NCI-H2081 (cell line): ENCODE results near the gene CPSF4.

Experiments
- DNase-seq, 2 experiments: peaks; one replicate each; lab custom pipeline; 2025; lab: John Stamatoyannopoulos, UW

The CPSF4 gene

GRCh38 chr7:99448855-99449254, 10.1 kb downstream of the CPSF4 start:
- DNase-seq: no peak

GRCh38 chr7:99449326-99449725, 10.6 kb downstream of the CPSF4 start:
- no peak for DNase-seq

- DNase-seq: no peak
Measured at GRCh38 chr7:99451936-99452335, 13.2 kb downstream of the CPSF4 start.

GRCh38 chr7:99452541-99452940, 13.8 kb downstream of the CPSF4 start:
- no peak for DNase-seq

GRCh38 chr7:99453105-99453504, 14.4 kb downstream of the CPSF4 start:
- DNase-seq: no peak

GRCh38 chr7:99455874-99456273, 17.1 kb downstream of the CPSF4 start:
- DNase-seq: no peak

GRCh38 chr7:99456288-99456687, 17.5 kb downstream of the CPSF4 start:
- no peak for DNase-seq

- DNase-seq: no peak
Measured at GRCh38 chr7:99457050-99457649, 18.4 kb downstream of the CPSF4 start.

GRCh38 chr7:99457650-99458493, 19.1 kb downstream of the CPSF4 start:
- DNase-seq: no peak

GRCh38 chr7:99459087-99459486, 20.3 kb downstream of the CPSF4 start:
- no peak for DNase-seq

GRCh38 chr7:99460651-99461050, 21.9 kb downstream of the CPSF4 start:
- no peak for DNase-seq

- DNase-seq: no peak
Measured at GRCh38 chr7:99461221-99461620, 22.5 kb downstream of the CPSF4 start.

- DNase-seq: no peak
Measured at GRCh38 chr7:99465421-99465768, 26.7 kb downstream of the CPSF4 start.

- no peak for DNase-seq
Measured at GRCh38 chr7:99468336-99468918, 29.7 kb downstream of the CPSF4 start.

- no peak for DNase-seq
Measured at GRCh38 chr7:99469381-99470065, 30.8 kb downstream of the CPSF4 start.

GRCh38 chr7:99472561-99473314, 34.0 kb downstream of the CPSF4 start, which contains the start of gene ZNF789:
Gene ZNF789, plus strand, starts transcription at chr7:99472890. Its CDS starts 3,567 bp downstream, at chr7:99476457.
- DNase-seq: peak; percentile 98 to 99

GRCh38 chr7:99473315-99473596, 34.5 kb downstream of the CPSF4 start:
- peak in 1 of 2 experiments; percentile 28 for DNase-seq

- no peak for DNase-seq
Measured at GRCh38 chr7:99476107-99476506, 37.4 kb downstream of the CPSF4 start.

GRCh38 chr7:99478464-99479440, 40.0 kb downstream of the CPSF4 start:
- DNase-seq: no peak

- DNase-seq: no peak
Measured at GRCh38 chr7:99485094-99485493, 46.4 kb downstream of the CPSF4 start.

GRCh38 chr7:99489235-99489634, 50.5 kb downstream of the CPSF4 start:
- DNase-seq: no peak
